ENCODE data around the gene REV1. TPM values are rescaled to one million over a fixed set of nuclear protein-coding genes. Genes with fewer than 3 reads are reported as not detected.
"Not testable (repeated sequence)": the region's sequence is repeated elsewhere in the genome, so short reads cannot be mapped to it uniquely, and the experiment has no call there.

REV1 gene
- polyA plus RNA-seq, 1 donor = 85.5 TPM

DNA sequence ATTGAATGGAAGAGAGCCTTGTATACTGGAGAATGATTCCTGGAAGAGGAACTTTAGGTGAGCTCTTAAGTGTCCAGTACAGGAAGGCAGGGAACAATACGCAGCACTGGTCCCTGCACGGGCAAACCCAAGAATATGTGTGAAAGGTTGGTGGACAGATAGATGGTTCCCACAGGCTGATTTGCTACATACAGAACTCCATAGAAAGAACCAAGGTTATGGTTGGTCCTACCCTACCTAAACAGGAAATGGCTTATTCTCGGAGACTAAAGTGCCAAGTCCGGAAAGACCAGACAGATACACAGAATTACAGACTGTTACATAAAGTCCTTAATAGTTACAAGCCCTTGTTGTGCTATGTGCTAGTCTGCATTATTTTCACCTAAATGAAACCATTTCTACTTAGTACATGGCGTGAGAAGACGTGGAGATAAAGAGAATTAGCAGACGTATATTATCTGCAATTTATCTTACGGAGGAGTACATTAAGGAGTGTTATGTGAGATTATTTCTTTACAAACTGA, 1.2 kb downstream of the REV1 start:
- peak; percentile 29 for DNase-seq

DNA sequence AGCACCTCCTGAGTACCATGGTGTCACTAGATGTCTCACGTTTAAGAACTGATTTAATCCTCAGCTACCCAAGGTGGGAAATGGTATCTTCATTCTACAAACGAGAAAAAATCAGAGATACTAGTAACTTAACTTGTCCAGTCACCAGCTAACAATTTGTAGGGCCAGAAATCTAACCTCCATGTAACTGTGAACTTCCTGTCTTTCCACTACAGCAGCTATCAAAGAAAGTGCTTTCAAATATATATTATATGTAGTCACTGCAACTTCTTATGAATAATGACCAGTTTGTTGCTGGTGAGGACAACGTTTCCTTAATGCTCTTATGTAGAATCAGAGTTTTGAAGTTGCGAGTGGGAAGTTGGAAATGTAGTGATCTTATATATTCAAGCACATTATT, 1.9 kb downstream of the REV1 start:
- no peak for DNase-seq

DNA sequence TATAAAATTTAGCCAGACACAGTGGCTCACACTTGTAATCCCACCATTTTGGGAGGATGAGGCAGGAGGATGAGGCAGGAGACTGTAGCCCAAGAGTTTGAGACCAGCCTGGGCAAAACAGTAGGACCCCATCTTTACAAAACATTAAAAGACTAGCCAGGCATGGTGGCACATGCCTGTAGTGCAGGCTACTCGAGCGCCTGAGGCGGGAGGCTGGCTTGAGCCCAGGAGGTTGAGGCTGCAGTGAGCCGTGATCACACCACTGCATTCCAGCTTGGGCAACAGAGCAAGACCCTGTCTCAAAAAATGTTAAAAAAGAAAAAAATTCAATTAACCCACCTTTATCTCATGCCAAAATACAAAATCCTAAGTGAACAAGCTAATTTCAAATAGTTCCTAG, 4.0 kb downstream of the REV1 start:
- DNase-seq = no peak

DNA sequence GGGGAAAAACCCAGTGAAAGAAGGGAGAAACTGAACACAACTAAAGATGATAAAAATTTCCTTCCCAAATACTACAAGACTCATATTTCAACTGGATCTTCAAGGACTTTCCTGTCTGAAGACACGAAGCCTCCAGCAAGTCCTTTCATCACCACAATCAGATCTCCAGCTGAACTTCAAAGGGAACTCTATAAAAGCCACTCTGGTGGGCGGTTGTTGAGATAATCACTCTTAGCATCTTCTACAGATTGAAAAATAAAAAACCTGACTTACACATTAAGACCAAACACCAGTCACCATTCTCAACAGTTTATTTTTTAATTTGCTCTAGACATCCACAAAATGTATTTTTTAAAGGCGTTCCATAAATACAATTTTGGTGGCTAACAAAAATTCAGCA, 4.4 kb downstream of the REV1 start:
- DNase-seq = no peak

DNA sequence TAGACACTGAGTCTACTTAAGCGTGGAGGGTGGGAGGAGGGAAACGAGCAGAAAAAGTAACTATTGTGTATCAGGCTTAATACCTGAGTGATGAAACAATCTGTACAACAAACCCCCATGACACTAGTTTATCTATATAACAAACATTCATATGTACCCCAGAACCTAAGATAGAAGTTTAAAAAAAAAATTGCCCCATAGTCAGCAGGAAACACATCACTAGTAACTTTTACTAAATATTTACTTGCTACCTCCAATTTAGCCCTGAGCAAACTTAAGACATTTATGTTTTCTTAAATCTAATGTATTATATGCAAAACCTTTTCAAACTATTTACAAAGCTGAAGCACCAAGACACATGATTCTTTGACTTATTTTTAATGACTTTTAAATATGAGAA, 5.6 kb downstream of the REV1 start:
- DNase-seq = no peak

DNA sequence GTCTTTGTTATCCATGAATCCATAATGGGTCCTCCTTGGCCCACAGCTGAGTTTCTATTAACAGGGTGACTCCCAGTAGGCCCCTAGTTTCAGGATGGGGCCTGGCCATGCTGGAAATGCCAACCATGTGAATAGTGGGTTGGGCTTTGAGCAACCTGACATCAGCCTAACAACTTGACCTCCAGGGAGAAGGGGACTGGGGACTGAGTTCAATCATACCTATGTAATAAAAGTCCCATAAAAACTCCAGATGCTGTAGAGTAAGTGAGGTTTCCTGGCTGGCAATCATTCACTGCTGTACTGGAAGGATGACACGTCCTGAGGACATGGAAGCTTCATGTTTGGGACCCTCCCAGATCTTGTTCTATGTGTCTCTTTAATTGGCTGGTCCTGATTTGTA, 7.9 kb downstream of the REV1 start:
- DNase-seq = no peak

DNA sequence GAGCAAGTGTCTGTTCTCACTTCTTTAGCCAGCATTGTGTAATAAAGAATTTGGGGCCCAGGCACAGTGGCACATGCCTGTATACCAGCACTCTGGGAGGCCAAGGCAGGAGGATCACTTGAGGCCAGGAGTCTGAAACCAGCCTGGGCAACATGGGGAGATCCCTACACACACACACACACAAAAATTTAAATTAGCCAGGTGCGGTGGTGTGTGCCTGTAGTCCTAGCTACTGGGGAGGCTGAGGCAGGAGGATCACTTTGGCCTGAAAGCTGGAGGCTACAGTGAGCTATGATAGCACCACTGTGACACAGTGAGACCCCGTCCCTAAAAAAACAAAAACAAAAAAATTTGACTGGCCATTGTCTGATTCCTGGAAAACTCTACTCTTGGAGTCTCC, 8.3 kb downstream of the REV1 start:
- no peak for DNase-seq

DNA sequence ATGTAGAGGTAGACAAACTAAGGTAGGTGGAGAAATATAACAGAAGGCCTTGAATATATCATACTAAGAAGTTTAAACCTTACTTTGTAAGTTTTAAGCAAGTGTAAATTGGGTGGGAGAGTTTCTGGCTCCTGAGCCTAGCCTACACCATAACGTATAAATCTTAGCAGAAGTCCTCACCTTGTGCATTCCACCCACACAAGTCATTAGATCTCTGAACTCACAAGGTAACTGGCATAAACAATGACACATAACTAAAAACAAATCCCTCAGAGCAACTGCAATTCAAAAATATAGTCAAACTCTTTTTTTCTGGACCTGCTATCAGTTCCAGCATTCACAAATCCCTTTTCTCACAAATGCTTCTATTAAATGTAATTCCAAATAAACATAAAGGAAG, 9.4 kb downstream of the REV1 start:
- no peak for DNase-seq

DNA sequence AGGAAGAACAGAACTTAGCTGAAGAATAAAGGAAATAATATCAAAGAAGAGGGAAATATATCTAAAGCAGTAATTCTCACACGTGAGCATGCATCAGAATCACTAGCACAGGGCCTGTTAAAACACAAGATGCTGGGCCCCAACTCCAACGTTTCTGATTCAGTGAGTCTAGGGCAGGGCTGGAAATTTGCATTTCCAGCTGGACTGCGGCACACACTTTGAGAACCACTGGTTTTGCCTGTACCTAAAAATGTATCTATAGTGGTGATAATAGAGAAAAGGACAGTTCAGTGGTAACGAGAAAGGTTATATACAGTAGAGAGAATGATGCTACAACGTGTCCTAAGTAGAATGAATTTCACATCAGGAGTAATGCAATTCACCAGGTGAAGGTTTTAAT, 11.2 kb downstream of the REV1 start:
- no peak for DNase-seq

DNA sequence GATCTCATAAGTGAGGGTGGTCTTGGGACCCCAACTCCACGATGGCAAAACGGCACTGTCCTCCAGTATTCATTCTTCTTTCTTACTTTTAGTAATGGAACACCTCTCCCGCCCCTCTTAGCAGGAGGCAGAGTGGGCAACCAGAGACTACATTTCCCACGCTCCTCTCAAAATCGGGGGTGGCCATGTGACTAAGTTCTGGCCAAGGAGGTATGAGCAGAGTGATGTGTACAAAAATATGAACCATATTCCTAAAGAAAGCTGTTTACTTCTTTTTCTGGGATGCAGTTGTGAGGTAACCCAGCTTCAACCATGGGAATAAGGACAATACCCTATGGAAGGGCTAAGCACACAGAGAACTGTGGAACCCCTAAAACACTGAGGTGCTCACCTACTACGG, 12.8 kb downstream of the REV1 start:
- DNase-seq = no peak

DNA sequence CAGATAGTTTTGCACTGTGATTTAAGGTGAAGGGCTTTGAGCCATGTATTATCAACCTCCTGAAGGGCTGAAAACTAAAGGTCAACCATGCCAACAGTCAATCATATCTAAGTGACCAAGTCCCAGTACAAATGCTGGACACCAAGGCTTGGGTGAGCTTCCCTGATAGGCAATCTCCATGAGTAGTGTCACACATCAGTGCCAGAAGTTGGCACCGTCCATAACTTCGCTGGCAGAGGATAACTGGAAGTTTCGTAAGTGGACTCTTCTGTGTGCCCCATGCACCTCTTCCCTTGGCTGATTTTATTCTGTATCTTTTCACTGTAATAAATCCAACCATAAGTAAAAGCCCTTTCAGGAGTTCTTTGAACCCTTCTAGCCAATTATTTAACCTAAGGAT, 13.2 kb downstream of the REV1 start:
- no peak for DNase-seq

DNA sequence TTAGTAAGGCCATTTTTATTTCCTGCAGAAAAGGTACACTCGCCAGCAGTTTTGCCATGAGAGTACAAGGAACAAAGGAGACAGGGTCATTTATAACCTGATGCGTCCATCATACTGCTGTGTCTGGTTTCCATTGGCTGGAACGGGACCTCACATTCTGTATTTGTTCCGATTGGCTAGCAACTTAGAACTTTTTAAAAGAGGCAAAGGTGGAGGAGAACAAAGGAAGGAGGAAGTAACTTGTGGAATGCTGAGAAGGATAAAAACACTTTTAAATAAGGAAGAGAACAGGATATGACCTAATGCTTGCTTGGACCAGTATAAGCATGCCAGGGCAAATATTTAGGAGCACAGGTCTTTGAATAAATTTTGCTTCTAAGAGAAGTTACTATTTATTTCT, 14.7 kb downstream of the REV1 start:
- not testable (repeated sequence) for DNase-seq

DNA sequence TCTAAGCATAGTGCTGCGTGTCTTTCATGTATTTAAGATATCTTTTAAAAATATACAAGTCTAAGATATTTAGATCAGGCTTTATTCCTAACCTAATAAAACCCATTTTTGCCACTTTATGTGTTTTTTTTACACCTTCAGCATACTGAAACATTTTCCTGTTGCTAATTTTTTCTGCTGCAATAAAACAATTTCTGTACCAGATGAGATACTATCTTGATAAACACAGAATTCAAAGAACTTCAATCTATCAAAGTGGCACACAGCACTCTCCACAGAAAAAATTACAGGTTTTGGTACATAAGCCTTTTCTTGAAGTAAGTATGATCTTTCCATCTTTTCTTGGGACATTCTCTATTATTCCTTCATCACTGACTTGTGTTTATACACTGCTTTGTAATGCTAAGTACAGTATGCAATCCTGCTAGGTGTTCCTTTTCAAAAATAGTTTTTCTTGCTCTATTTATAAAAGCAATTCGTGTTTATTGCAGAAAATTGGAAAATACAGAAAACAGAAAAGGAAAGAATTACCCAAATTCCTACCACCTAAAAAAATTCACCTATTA, 16.2 kb downstream of the REV1 start:
- DNase-seq = no peak

DNA sequence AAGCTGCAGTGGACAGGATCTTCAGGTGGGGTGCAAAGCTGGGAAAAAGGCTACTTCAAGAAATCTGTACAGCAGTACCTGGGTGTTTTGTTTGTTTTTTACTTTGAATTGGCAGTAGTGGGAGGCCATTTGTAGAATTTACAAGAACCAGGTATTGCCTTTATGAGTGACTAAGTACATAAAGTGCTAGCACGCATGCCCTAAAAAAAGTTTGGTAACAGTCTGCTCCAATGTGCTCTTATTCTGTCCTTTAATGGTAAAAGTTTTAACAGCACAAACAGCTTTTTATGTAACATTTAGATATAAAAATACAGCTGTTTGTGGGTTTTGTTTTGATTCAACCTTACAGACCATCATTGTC, 17.2 kb downstream of the REV1 start:
- DNase-seq = no peak

DNA sequence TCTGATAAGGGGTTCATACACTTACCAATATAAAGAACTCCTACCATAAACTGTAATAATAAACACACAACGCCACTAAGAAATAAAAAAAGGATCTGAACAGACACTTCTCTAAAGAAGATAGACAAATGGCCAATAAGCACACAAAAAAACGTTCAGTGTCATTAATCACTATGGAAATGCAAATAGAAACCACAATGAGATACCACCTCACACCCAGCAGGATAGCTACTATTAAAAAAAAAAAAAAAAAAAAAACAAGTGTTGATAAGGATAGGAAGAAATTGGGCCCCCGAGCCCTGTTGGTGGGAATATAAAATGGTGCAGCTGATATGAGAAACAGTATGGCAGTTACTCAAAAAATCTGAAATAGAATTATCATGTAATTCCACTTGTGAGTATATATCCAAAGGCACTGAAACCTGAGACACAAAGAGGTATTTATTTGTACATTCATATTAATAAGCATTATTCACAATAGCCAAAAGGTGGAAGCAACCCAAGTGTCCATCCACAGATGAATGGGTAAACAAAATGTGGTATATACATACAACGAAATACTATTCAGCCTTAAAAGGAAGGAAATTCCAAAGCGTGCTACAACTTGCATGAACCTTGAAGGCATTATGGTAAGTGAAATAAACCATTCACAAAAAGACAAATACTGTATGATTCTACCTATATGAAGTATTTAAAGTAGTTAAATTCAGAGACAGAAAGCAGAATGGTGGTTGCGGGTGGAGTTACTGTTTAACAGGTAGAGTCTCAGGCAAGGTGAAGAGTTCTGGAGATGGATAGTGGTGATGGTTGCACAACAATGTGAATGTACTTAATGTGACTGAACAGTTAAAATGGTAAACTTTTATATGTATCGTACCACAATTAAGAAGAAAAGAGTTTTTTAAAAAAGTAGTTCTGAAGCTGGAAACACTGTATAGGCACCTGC, 17.9 kb downstream of the REV1 start:
- no peak for DNase-seq

DNA sequence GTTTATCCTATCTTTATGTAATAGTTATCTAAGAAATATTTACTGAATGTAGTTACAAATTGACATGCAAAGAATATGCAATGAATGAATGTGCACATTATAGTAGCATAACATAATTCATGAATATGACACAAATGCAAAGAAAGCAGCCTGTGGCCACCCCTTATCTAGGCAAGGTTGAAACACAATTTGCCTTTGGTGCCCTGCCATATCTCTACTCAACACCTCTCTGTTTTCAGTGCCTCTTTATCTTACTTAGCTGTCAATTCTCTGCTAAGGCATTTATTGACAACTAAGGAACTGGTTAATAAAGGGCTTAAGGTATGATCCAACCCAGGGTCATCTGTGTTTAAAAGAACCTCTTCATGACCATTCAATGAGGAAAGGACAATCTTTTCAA, 18.9 kb downstream of the REV1 start:
- DNase-seq = no peak

DNA sequence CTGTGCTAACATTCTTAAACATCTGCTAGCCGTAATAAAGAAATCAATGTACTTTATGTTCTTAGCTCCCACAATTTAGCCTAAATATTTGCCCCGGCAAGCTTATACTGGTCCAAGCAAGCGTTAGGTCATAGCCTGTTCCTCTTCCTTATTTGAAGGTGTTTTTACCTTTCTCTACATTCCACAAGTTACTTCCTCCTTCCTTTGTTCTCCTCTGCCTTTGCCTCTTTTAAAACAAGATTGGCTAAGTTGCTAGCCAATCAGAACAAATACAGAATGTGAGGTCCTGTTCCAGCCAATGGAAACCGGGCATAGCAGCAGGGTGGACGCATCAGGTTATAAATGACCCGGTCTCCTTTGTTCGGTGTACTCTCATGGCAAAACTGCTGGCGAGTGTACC, 19.4 kb downstream of the REV1 start:
- DNase-seq = not testable (repeated sequence)

DNA sequence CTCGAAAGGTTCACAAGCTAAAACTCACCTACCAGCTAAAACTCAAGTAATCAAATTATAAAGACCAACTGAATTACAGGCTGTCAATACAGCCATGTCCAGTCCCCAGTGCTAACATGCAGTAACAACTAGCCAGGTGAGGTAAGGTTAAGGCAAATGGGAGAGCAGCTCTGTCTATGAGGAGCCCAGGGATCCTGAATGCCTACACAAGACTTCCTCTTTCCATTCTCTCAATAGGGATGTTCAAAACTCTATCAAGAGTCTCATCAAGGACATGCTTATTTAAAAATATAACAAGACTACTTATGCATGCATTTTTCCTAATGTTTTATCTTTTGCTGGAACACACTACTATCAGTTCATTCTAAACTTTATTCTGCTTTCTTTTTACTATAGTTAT, 20.4 kb downstream of the REV1 start:
- DNase-seq = no peak

DNA sequence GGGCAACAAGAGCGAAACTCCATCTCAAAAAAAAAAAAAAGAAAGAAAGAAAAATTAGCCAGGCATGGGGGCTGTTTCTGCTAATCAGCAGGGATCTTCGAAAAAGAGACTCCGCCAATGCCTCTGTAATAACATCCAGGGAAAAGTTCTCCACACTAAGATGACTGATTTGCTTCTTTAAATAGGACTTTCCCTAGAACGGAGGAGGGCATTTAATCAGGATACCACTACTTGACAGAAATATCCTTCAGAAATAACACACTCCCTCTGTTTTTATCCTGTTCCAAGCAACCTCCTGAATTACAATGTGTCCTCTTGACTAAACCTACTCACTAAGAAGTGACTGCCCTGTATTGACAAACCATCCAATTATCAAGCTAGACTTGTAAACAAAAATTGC, 21.7 kb downstream of the REV1 start:
- no peak for DNase-seq

DNA sequence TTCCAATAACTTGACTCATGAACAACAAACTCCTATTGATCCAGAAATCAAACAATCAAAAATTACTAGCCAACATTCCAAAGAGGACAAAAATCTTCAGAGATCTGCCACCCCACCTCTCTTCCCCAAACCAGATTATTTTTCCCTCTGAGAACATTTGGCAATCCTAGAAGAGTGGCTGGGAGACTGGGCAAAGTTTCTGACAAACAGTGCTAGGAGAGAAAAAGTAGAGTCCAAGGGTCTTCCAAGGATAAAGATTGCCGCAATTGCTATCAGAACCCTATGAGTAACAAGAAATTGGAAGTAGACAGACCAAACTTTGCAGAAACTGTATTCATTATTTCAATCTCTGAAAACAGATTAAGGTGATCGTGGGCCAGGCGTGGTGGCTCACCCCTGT, 22.4 kb downstream of the REV1 start:
- DNase-seq = no peak

DNA sequence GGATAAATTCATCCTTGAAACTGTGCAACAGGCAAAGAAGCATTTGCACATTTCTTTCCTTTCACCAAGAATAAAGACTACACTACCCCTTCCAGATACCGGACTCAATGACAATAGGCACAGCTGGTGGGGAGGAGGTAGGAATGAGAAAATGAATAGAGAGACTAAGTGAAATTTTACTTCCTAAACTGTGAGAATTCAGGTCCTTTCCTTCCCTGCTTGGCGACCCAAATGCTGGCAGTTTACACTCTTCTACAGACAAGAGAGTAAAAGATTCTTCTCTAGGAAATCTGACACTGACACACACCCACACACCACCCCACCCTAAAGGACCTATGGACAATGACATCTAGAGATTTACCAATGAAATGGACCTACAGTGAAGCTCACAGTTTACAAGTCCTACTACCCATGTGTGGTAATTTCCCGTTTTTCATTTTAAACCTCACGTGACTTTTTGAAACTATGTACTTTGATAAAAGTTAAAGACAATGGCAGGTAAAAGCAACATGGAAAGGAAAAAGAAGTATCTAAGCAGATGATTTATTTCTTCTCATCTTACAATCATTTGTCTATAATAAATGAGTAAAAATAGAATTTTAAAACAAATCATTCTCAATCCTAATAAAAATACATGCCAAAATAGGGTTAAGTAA, 27.9 kb downstream of the REV1 start:
- no peak for DNase-seq

DNA sequence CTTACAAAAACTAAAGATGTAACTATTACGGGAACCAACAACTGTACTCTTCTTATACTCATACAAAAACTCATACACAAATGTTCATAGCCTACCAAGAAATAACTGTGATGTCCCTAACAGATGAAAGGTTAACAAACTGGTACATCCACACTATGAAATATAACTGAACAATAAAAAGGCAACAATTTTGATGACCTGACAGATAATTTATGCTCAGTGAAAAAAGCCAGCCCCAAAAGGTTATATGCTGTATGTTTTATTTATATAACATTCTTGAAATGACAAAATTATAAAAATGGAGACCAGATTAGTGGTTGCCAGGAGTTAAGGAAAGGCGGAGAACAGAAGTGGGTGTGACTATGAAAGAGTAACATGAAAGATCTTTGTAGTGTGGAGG, 31.3 kb downstream of the REV1 start:
- DNase-seq = no peak

DNA sequence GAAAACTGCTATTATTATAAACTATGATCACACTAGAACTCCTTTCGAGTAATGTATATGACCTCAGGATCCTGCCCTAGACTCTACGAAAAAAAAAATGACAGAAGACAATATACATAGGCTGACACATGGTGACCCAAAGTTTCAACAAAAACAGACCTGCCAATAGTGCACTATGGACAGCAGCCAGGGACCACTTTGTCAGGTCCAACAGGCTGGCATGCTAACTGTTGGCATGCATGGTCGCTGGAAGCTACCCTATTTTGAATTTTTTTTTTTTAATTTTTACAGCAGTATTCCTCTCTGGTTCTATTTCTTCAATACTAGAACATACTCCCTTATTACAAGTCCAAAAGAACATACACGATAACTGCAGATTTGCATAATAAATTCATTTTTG, 38.1 kb downstream of the REV1 start:
- no peak for DNase-seq
